PC-3 (cell line): ENCODE data around the gene GAS2. TPM values are rescaled to one million over a fixed set of nuclear protein-coding genes. Genes with fewer than 3 reads are reported as not detected.

Experiments
- ATAC-seq: fragments of 200-7000 bp; cut with Tn5 transposase; 2 replicates; pipeline ENCODE4 v1.9.1; 2020; ENCODE audit warnings: mild to moderate bottlenecking, moderate library complexity
- BruUV-seq: library from RNA; stranded (reverse); fragments of 400-500 nt; replicated peaks from 2 replicates; lab custom pipeline; 2021; lab: Mats Ljungman, UMichigan
- CTCF ChIA-PET: fragments of 300-600 bp; sonication (Branson Sonifier 250); formaldehyde crosslinking; loops from one replicate; lab custom pipeline; 2022; ENCODE audit warnings: antibody characterized with exemption; lab: Charles Lee
- POLR2A ChIA-PET: fragments of 300-600 bp; sonication (Branson Sonifier 250); formaldehyde crosslinking; loops from one replicate; lab custom pipeline; 2022; ENCODE audit warnings: antibody characterized with exemption; ENCODE audit not compliant: unreplicated experiment; lab: Charles Lee
- DNase-seq: peaks from one replicate; pipeline ENCODE4 v3.0.0-alpha.2; 2015
- H2AFZ ChIP-seq: fragments of 300-600 bp; sonication (generic); 2 replicates; pipeline ENCODE4 v1.6.0; 2016; ENCODE audit warnings: antibody characterized with exemption, low read length
- H3F3A ChIP-seq: fragments of 300-600 bp; sonication (generic); one replicate; pipeline ENCODE4 v1.6.0; 2017; ENCODE audit warnings: antibody characterized with exemption, low read length, control low read depth, mild to moderate bottlenecking; ENCODE audit not compliant: unreplicated experiment
- H3K27ac ChIP-seq: fragments of 300-600 bp; sonication (generic); 2 replicates; pipeline ENCODE4 v1.5.1; 2016; ENCODE audit warnings: mild to moderate bottlenecking, low read length
- H3K27me3 ChIP-seq: fragments of 300-600 bp; sonication (generic); 2 replicates; pipeline ENCODE4 v1.6.1; 2016; ENCODE audit warnings: low read length, mixed read lengths
- H3K36me3 ChIP-seq: fragments of 300-600 bp; sonication (generic); 2 replicates; pipeline ENCODE4 v1.6.1; 2016; ENCODE audit warnings: low read depth, mixed run types, low read length, mixed read lengths
- H3K4me1 ChIP-seq: fragments of 300-600 bp; sonication (generic); 2 replicates; pipeline ENCODE4 v1.5.1; 2016; ENCODE audit warnings: low read length; ENCODE audit not compliant: insufficient read depth
- H3K4me2 ChIP-seq: fragments of 300-600 bp; sonication (generic); 2 replicates; pipeline ENCODE4 v1.6.0; 2016; ENCODE audit warnings: low read length
- H3K4me3 ChIP-seq: fragments of 300-600 bp; sonication (generic); 2 replicates; pipeline ENCODE4 v1.5.1; 2016; ENCODE audit warnings: mild to moderate bottlenecking, low read length, mixed read lengths
- H3K79me2 ChIP-seq: fragments of 300-600 bp; sonication (generic); 2 replicates; pipeline ENCODE4 v1.6.1; 2017; ENCODE audit warnings: low read length, mixed read lengths
- H3K9ac ChIP-seq: fragments of 300-600 bp; sonication (generic); 2 replicates; pipeline ENCODE4 v1.6.0; 2016; ENCODE audit warnings: mild to moderate bottlenecking, low read length
- H3K9me2 ChIP-seq: fragments of 300-600 bp; sonication (generic); replicated peaks from 2 replicates; pipeline ENCODE4 v1.6.1; 2016; ENCODE audit warnings: mixed run types, low read length, mixed read lengths
- H3K9me3 ChIP-seq: fragments of 300-600 bp; sonication (generic); 2 replicates; pipeline ENCODE4 v1.6.1; 2016; ENCODE audit warnings: low read length, mixed read lengths
- H4K20me1 ChIP-seq: fragments of 300-600 bp; sonication (generic); 2 replicates; pipeline ENCODE4 v1.6.1; 2016; ENCODE audit warnings: low read length, mixed read lengths
- EZH2 ChIP-seq: fragments of 300-600 bp; sonication (generic); IDR thresholded peaks from one replicate; pipeline ENCODE4 v1.6.1; 2017; ENCODE audit warnings: antibody characterized with exemption, mild to moderate bottlenecking, low read length; ENCODE audit not compliant: unreplicated experiment
- EZH2phosphoT487 ChIP-seq: fragments of 300-600 bp; sonication (generic); IDR thresholded peaks from 2 replicates; pipeline ENCODE4 v1.6.1; 2018; ENCODE audit warnings: mild to moderate bottlenecking, antibody characterized with exemption, low read length, borderline replicate concordance
- intact Hi-C: fragments of 100-400 bp; cut with micrococcal nuclease; formaldehyde crosslinking; loops from 2 replicates; pipeline ENCODE4 v1.9.0; 2023
- total RNA-seq: library from RNA; depleted of rRNA; stranded (reverse); fragments of >200 nt; gene quantifications from 2 replicates; pipeline ENCODE4 v1.2.3, GENCODE V29; 2014
- TF ChIP-seq, protein P1 (sequence below): fragments of 300-600 bp; sonication (generic); conservative IDR thresholded peaks from 2 replicates; pipeline ENCODE4 v1.5.1; 2017; ENCODE audit warnings: antibody characterized with exemption, low read depth, mild to moderate bottlenecking, low read length

The GAS2 gene
- total RNA-seq, 1 experiment from 2014 or later = not detected

DNA sequence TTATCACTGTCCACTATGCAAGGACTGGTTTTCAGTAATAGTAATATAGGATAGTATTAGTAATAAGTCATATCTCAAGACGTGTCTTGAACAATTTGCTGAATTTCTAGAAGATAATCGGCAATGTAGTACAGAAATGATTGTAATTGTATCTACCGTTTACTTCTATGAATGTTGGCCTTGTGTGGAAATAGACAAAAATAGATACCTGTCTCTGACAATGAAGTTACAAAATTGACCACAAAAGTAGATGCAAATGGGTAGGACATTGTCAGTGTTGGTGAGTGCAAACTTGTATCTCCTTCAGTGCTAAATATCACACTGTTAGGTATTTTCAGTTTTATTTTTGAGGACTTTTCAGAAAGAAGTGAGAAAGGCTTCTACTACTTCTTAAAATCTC is 120.1 kb downstream of the GAS2 start:
- TF ChIP-seq, protein P1, sequence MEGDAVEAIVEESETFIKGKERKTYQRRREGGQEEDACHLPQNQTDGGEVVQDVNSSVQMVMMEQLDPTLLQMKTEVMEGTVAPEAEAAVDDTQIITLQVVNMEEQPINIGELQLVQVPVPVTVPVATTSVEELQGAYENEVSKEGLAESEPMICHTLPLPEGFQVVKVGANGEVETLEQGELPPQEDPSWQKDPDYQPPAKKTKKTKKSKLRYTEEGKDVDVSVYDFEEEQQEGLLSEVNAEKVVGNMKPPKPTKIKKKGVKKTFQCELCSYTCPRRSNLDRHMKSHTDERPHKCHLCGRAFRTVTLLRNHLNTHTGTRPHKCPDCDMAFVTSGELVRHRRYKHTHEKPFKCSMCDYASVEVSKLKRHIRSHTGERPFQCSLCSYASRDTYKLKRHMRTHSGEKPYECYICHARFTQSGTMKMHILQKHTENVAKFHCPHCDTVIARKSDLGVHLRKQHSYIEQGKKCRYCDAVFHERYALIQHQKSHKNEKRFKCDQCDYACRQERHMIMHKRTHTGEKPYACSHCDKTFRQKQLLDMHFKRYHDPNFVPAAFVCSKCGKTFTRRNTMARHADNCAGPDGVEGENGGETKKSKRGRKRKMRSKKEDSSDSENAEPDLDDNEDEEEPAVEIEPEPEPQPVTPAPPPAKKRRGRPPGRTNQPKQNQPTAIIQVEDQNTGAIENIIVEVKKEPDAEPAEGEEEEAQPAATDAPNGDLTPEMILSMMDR = no peak
- TF ChIP-seq EZH2phosphoT487 (no peak), EZH2 (no peak)
- no peak overlapping the region for H3K9ac ChIP-seq
- ATAC-seq (no peak), DNase-seq (no peak)
- intact Hi-C loops = loop anchor here (2.0 kb wide), 1 partner anchor 542 kb away; no protein-coding TSS in a partner anchor
- H2AFZ ChIP-seq = no peak overlapping the region
- no peak overlapping the region for H3K4me2 ChIP-seq
- H3F3A ChIP-seq = no peaks in the 10 kb centered on the region
- POLR2A ChIA-PET = no interaction called here
- no peaks in the 10 kb centered on the region for H3K9me2 ChIP-seq
- H3K79me2 ChIP-seq = no peaks in the 10 kb centered on the region
- H3K36me3 ChIP-seq = no peaks in the 10 kb centered on the region
- peaks cover 12% of the 10 kb centered on the region; the same call in 1 of the 2 replicates for H3K27me3 ChIP-seq
- no peaks in the 10 kb centered on the region for H3K9me3 ChIP-seq
- BruUV-seq = no TSS peak
- no peaks in the 10 kb centered on the region for H4K20me1 ChIP-seq
- CTCF ChIA-PET = no interaction called here
- no peaks in the 10 kb centered on the region for H3K4me1 ChIP-seq
- H3K4me3 ChIP-seq = no peak overlapping the region
- no peak overlapping the region for H3K27ac ChIP-seq

DNA sequence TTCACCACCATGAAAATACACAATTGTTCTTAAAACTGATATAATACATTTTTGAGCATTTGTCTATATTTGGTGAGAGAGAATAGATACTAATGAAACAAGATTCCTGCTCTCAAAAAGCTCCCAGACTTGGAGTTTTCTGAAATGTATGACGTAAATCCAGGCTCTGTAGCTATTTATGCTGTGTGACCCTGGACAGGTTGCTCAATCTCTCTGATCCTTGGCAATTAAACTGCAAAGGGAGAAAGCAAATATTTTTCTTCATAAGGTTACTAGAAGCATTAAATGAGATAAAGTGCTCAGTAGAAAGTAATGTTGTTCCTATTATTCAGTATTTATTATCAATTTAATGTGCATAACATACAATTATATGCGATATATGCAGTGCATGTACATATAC is 120.6 kb downstream of the GAS2 start:
- Histone ChIP-seq H3K4me1 (peaks cover 5% of the 10 kb centered on the region), H3K79me2 (no peaks in the 10 kb centered on the region), H3K27me3 (peaks cover 12% of the 10 kb centered on the region; the same call in 1 of the 2 replicates), H4K20me1 (no peaks in the 10 kb centered on the region), H3K27ac (no peak overlapping the region), H3F3A (no peaks in the 10 kb centered on the region), H3K9me2 (no peaks in the 10 kb centered on the region), H3K4me3 (no peak overlapping the region), H3K9me3 (no peaks in the 10 kb centered on the region), H2AFZ (no peak overlapping the region), H3K4me2 (no peak overlapping the region), H3K36me3 (no peaks in the 10 kb centered on the region), H3K9ac (no peak overlapping the region)
- CTCF ChIA-PET = no interaction called here
- ATAC-seq (no peak), DNase-seq (no peak)
- POLR2A ChIA-PET = no interaction called here
- no TSS peak for BruUV-seq
- intact Hi-C loops = loop anchor here (1.0 to 2.0 kb wide), 2 partner anchors 453 to 542 kb away; no protein-coding TSS in a partner anchor
- TF ChIP-seq, protein P1 = no peak
- TF ChIP-seq EZH2 (no peak), EZH2phosphoT487 (no peak)

DNA sequence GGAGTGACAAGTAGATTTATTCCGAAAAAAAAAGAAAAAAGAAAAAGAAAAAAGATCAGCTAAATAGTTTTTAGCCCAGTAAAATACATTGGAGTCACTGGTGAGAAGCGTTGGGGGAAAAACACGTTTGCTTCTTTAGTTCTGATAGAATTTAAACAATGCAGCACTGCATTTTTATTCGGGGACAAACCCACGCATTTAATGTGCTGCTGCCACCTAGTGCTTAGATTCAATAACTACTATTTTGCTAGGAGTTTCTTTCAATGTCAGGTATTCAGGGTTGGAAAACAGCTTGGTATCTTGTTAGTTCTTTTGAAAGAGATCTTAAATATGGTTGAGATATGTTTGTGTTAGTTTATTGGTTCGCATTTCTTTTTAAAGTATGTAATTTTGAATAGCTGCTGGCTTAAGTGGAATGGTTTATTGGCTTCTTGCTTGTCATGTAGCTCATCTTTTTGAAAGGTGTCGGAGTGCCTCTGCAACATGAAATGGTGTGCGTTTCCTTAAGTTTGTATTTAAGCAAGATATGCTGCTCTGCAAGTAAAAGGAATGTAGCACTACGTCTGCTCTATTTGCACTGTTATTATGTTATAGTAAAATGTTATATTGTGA is 121.2 kb downstream of the GAS2 start:
- TF ChIP-seq EZH2 = no peak
- TF ChIP-seq, protein P1 = peak; percentile 77
- no peaks in the 10 kb centered on the region for H4K20me1 ChIP-seq
- H3K9me2 ChIP-seq = no peaks in the 10 kb centered on the region
- no peaks in the 10 kb centered on the region for H3F3A ChIP-seq
- H3K79me2 ChIP-seq = no peaks in the 10 kb centered on the region
- intact Hi-C loops = loop anchor here (1.0 to 2.0 kb wide), 2 partner anchors 453 to 543 kb away; no protein-coding TSS in a partner anchor
- no TSS peak for BruUV-seq
- no peak overlapping the region for H3K4me2 ChIP-seq
- no peak overlapping the region for H3K4me3 ChIP-seq
- CTCF ChIA-PET = interaction anchor here (0.5 to 0.6 kb wide), 2 partner anchors 314 to 324 kb away, joined by 3 read pairs; no protein-coding TSS in a partner anchor
- H3K9ac ChIP-seq = no peak overlapping the region
- no peak overlapping the region for H3K27ac ChIP-seq
- no peak overlapping the region for H2AFZ ChIP-seq
- ATAC-seq = no peak
- H3K36me3 ChIP-seq = no peaks in the 10 kb centered on the region
- no peaks in the 10 kb centered on the region for H3K9me3 ChIP-seq
- DNase-seq = peak; percentile 53
- peaks cover 11% of the 10 kb centered on the region for H3K4me1 ChIP-seq
- peaks cover 12% of the 10 kb centered on the region; the same call in 1 of the 2 replicates for H3K27me3 ChIP-seq
- POLR2A ChIA-PET = no interaction called here
